HG03064 (cell line): ENCODE results near the gene RND3.

ENCODE experiments used
- ATAC-seq: cut with Tn5 transposase; IDR thresholded peaks from one replicate; pipeline ENCODE4 v1.9.1; 2021; ENCODE audit warnings: low read depth; ENCODE audit not compliant: unreplicated experiment

RND3 gene

DNA sequence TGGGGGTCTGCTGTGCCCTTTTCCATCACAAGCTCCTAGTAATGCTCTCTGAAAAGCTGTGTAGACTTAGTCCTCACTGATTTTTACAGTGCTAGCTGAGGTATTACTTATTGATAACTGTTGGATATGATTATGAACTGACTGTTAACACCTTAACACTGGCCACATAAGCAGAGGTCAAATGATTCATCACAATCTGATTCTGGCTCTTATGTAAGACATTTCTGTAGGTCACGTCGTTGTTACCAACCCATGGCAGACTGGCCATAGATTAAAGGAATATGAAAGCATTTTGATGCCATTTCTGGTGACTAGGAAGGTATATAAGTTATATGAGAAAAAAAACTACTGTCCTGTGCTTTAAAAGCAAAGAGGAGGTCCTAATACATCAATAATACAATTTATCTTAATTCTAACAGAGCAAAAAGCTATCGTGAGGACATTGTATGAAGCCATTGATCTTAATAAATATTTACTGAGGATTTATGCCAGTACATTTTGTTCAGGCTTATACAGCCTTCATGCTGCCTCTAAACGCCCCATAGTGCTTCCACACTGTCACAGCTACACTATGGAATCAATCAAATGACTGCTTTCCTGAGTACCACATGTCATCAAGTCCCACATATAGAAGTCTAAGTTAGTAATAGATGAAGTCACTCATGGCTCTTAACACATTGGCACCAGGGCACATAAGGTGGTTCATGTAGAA is 6.9 kb upstream of the RND3 start:
- ATAC-seq: no peak

DNA sequence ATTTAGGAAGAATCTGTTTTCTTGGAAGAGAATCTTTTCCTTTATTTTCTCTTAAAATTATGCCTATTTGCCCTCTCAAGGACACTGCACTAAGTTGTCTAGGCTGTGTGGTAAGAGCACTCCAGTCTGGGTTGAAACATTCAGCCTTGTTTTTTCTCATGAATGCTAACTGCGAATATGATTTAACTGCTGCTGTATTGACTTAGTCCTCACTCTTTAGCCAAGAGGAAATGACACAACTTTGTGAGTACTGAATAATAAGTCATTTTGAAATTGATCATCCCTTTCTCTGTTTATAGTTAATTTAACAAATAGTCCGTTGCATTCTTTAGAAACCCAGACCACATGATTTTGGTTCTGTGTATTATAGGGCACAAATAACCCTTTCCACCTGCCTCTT is 4.5 kb upstream of the RND3 start:
- ATAC-seq: no peak

DNA sequence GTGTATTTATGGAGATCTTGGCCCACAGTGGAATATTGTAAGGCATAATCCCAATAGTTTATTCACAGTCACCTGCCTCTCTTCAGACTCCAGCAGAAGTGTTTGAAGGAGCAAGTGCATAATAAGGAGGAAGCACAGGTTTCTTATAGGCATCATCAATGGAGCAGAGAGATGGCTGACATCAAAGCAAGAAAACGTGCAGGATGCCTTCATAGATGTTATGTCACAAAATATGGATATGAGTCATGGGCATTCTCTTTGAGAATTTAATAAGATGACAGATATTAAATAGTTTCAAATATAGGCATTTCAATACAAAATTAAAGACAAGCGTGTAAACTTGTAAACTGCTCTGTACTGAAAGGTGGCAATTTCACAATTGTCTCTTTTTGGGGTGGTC is 4.0 kb upstream of the RND3 start:
- ATAC-seq: no peak

DNA sequence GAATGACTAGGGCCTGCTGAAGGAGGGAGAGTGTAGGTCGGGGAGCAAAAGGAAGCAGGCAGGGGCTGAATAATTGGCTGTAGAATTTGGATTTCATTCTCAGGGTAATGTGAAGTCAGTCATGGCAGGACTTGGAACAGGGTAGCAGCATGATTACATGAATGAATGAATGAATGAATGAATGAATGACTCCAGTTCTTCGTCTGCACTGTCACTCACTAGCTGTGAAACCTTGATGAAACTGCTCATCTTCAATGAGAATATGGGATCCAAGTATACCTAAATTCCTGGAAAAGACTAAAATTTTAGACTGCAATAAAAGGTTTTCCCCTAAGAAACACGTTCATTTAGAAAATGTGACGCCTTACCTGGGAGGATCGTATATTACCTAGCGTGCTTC is 3.0 kb upstream of the RND3 start:
- ATAC-seq: no peak

DNA sequence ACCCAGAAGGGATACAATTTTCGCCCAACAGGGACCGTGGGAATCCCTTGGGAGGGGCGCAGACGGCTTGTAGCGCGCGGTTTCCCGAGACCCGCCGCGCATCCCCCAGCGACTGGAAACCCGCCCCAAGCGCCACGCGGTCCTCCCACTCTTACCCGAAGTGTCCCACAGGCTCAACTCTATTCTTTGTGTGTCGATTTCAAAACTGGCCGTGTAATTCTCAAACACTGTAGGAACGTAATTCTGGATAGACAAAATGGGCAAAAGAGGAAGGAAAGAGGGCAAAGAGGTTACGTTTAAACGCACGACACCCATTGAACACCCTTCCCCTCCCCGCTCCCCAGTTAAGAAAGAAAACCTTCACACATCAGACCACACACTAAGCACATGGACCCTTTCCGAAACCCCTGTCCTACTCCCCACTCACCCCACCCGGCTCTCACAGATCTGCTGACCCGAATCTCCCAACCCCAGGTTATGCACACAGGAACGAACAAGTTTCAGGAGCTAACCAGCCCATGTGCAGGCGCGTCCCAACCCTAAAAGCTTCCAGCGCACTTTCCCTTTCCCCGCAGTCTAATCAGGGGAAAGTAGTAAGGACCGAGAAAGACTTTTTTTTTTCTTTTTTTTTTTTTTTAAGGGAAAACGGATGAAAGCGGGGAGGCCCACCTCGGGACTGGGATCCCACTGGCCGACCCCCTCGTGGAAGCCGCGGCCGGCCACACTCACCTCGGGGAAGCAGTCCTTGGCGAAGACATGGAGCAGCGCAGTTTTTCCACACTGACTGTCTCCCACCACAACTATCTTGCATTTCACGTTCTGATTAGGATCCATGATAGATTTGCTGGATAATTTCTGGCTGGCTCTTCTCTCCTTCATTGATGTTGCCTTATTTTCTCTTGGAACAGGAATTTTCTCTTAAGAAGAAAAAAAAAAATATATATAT is 655 bp downstream of the RND3 start:
- no peak for ATAC-seq

DNA sequence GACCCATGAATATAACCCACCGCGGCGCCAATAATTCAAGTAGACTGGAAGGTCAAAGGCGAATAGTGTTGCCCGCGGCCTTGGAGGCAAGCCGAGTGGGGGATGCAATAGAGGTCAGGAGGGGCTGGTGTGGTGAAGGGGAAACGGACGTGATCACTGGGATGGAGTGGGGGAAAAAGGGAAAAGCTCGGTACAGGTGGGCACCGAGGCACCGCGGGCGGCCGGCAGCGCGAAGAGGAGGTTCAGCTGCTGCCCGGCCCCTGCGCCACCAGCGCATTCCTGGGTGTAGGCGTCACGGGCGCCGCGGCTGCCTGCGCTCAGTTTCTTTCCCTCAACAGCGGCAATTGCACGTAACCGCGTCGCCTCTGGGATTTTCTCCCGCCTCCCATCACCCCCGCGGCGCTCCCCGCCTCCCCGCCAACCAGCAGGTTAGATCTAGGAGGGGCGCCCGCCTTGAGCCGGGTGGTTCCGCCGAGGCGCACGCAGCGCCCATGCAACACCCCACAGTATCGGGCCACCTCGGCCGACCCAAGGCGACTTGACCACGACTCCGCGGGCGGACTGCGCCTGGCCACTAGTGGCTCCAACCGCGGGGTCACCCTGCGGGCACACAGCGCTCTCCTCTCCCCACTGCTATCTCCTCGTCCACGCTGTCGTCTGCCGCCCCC is 1.5 kb downstream of the RND3 start:
- no peak for ATAC-seq

DNA sequence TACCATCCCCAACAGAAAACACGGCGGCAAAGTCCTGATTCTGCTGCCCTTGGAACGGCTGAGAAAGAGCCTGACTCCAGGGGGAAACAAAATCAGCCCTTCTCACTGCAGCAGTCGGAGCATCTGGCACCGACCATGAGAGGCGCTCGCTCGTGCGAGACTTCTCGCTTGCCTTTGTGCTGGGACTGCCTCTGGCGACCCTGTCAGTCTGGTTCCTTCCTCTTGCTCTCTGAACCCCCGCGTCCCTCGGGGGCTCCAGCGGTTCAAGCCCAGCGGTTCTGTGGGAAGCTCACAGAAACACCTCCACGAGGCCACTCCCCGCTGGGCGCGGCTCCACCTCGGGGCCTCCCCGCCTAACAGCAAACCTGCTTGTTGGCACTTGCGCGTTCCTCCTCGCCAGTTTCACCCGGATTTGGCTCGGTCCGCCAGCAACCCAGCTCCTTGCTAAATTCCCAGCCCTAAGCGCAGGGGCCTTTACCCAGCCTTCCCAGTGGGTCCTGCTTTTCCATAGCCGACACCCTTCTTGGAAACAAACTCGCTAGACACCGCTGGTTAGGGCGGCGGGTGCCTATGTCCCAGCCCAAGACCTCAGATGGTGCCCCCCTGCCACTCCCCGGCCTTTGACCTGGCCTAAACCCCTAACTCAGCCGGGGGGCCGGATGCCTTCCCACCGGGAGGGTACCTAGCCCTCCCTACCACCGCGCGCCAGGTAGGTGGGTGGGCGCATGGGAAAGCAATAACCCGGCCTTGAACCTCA is 2.2 kb downstream of the RND3 start:
- ATAC-seq: no peak

DNA sequence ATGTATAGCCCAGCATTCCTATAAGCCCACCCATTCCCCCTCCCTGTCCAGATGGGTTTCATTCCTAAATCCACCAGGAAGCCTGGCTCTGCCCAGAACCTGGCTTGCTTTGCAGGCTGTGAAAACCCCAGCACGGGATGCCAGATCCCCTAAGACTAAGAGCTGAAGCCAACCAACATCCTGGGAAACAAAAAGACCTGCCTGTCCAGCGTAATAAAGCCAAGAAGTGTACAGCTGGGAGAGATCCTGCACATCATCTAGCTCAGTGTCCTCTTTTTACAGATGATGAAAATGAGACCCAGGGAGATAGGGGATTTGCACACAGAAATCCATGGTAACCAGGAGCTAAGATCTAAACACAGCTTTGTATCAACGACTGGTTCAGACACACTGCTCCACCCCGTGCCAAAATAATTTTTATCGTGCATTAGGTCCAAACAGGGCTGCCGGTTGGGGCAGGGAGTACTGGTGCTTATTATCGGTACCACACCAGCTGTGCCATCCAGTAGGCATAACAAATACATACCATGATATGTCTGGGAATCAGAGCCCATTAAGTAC is 2.9 kb downstream of the RND3 start:
- ATAC-seq: no peak

DNA sequence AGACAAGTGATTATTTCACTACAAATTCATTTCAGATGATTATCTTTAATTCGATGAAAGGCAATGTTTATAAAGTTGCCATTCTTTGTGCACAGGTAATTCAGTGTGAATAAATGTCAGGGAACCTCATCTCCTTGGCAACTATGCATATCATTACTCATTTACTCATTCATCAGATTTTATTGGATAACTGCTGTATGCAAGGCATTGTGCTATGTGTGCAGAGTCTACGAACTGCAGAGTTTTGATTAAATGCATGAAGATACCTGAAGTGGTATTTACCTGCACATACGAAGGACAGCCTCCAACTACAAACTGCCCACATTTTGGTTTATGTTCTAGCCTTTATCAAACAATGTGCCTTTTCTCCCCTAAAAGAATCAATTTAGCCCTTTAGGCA is 3.5 kb downstream of the RND3 start:
- no peak for ATAC-seq

DNA sequence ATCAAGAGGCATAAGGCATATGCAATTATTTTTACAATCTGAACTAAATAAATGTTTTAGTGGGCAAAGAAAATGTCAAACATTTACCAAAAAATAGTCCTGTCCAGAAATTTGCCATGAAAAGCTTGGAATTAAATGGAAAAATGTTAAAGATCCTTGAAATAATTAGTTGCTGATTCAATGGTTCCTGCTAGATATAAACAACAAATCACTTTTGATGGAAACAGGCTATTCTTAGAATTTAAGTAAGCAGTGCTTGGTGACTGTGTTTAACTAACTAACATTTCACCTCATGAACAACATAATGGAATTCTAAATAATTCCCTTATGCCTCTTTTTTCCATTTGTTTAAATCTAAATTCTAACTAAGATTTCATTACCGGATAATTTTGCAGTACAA is 3.9 kb downstream of the RND3 start:
- ATAC-seq: no peak

DNA sequence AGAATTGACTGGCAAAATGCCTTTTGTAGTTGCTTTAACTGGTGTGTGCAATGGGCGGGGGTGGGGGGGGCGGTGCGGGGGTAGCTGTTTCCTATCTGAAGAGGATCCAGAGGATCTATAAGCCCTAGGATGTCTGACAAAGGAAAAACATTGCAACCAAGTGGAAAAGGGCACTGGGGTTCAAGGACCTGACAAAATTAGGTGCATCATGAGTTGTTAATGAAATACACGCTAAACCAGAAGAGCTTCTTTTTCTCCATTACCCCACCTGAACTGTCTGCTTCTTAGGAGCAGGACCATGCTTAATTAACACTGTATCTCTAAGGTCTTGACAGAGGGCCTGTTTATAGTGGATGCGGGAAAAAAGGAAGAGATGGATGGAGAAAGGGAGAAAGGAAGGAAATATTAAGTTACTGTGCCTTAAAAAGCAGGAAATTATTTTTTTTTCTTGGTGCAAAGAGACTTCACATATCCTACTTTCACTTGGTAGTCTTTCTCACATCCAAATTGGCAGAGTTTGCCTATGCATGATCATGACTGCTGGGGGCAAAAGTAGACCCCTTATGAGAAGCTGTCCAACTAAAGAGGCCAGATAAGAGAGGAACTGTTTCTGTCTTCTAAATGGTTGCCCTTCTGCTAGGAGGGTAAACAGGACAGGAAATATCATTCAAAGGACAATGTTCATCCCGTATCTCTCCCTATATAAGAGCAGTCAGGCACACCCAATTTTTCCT is 4.6 kb downstream of the RND3 start:
- ATAC-seq: no peak

DNA sequence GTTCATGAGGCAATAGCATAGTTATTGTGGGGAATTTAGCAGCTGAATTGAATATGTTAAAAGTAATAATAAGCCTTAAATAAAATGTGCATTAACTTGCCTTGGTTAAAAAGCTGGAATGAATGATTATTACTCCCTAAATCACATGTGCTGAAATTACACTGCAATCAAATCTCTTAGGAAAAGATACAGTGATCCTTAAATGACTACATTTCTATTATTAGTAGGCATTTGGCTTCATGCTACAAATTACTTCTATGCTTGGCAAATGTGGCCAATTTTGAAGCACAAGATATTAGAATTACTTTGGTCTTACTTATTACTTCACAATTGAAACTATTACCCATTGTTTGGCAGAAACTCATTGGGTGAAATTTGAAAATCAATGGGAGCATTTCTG is 5.4 kb downstream of the RND3 start:
- no peak for ATAC-seq

DNA sequence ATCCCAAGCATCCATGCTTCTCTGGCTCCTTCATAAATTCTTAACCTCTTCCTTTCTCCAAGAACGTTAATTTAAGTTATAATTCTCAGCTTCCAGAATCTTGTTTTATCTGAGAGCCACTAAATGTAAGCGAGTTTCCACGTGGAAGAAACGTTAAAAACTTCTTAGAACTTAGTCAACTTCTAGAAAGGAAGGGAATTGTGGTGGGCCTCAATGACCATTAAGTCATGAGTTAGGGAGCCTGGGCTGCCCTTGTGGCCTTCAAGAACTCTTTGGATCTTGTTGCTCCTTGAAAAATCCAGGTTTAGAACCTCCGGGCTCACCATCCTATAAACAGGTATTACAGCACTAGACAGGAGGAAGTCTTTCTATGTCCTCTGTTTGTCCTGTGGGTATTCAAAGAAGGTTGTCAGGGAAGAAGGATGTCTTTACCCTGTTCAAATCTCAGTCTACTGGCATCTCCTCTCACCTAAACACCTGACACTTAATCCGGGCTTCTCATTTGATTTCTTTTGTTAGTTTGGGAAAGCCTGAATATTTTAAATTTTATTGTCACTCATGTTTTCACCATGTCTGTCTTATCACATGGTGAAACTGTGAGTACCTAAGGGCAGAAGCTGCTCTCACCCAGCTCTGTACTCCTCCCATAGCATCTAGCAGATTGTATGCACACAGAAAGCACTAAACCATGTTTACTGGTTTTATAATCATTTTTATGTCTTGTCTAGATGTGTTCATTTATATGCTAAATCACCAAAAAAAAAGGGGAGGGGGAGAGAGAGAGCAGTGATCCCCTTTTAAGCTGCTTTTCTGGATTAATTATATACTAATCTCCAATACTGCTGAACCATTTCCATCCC is 6.3 kb downstream of the RND3 start:
- no peak for ATAC-seq

DNA sequence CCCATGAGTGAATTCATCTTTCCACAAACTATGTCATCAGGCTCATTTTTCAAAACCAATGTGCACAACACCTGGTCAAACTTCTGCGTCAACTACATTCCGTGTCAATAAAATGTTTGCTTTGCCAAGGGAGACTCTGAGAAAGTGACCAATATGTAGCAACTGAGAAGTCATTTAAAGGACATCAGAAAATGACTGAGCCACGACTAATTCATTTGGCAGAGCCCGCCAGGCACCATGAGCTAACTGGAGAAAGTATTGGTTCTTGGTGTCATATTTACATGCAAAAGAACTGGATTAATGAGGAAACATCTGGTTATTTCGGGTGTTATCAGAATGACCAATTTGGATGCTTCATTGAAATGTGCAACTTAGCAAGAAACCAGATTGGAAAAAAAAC is 7.2 kb downstream of the RND3 start:
- no peak for ATAC-seq

DNA sequence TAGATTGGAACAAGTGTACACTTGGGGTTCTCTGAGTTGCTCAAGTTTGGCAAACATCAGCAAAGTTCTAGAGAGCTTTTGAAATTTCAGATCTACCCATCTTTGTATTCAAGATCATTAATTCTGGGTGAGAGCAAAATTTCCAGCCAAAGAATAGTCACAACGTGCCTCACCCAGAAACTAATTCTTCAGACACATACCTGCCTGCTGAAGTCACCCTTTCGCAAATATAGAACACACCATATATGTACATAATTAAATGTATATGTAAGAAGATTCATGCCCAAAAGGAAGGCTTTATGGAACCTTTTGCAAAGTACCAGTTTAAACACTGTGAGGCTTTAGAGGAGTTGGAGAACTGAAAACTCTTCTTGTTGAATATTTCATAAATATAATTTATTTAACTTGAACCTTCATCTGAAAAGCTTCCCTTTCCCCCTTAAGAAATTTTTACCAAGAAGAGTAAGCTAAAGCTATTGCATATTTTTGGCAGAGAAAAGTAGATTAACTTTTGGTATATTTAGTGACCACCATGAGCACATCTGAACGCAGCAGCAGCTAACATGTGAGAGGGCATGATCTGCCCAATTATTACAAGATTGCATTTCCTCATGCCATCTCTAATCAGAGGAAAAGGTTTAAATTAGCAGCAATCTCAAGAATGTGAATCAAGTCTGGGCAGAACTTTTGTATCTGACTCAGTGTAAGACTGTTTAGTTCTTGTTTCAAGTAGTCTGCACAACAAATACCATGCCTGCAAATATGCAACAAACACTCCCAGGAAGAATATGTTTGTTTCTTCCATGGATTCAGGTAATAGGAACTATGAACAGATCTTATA is 8.2 kb downstream of the RND3 start:
- ATAC-seq: no peak

DNA sequence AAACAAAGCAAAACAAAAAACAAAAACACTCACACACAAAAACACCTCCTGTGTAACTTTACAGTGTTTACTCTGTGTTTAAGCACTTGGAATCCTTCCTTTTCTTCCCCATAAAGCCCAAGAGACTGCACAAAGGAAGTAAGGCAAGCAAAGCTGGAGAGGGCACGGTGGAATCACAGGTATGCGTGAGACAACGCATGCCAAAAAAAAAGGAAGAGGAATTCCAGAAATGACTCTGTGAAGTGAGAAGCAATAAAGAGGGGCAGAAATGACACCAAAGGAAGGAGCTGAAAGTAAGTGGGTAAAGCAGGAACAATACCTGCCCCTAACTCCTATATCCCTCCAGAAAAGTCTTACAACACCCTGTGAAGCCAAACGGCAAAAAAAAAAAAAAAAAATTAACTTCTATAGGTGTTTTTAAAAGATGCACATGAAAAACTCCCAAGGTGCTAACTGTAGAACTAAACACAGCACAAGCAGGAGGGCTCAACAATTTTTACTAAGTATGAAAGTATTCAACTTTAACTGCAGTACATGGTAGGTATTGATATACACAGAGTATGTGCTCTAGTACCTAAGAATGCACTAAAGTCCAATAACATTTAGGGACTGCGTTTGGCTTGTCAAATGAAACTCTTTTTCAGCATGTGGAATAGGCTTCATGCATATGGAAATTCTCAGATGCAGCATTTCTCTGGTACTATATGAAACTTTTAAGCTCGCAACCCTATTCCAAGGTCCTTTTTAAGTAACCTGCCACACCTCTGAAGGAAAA is 9.1 kb downstream of the RND3 start:
- ATAC-seq: no peak

DNA sequence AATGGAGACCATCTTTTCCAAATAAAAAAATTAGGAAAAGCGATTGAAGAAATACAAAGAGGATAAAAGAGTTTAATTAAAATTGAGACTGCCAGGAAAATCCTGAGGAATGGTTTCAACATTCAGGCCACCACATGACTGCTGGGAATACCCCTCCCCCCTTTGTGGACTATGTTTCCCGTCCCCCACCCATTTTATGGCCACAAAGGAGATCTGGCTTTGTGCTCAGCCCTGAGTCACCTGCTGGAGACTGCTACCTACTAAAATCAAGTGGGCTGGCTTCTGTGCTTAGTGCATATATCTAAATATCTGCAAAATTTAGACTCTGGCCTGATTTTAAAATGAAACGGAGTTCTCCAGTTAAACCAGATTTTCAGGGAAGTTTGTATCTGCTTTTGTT is 10.1 kb downstream of the RND3 start:
- ATAC-seq: no peak
